Measurements from ENCODE around the gene ERBB3.

- TF ChIP-seq CTCF (IDR thresholded peaks at IDR 0.05; ENCODE audit: low read depth, low read length, poor library complexity, severe bottlenecking) (no peak), EZH2phosphoT487 (IDR thresholded peaks at IDR 0.05; ENCODE audit: borderline replicate concordance, low read length) (no peak)
These were observed 62.2 kb downstream of the ERBB3 start for GRCh38 chr12:56141946-56142784.

All from DOHH2 (cell line).